Loucy (cell line): ENCODE measurements around the gene TPM2.

Experiments used
- EZH2phosphoT487 ChIP-seq: fragments of 200-600 bp; IDR thresholded peaks from 2 replicates; pipeline ENCODE4 v1.6.1; 2018; ENCODE audit warnings: antibody characterized with exemption, mild to moderate bottlenecking, moderate library complexity, borderline replicate concordance
- TF ChIP-seq, protein P1 (sequence below): fragments of 200-600 bp; sonication (generic); conservative IDR thresholded peaks from 2 replicates; pipeline ENCODE4 v1.5.1; 2014; ENCODE audit warnings: mild to moderate bottlenecking, antibody characterized with exemption, low read length

DNA sequence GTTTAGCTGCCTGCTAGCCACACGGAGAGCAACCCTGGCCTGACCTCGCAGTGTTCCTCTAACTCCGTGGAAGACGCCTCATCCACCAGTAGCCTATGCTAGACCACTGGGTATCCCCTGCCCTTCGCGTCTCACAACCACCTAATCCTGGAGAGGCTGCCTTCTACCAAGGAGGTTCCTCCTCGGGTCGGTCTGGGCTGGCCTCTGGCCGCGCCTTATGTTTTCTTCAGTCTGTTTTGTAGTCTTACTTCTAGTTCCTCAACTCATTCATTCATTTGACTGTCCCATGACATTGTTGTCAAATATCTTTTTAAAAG, 1.6 kb upstream of the TPM2 start:
- TF ChIP-seq, protein P1, sequence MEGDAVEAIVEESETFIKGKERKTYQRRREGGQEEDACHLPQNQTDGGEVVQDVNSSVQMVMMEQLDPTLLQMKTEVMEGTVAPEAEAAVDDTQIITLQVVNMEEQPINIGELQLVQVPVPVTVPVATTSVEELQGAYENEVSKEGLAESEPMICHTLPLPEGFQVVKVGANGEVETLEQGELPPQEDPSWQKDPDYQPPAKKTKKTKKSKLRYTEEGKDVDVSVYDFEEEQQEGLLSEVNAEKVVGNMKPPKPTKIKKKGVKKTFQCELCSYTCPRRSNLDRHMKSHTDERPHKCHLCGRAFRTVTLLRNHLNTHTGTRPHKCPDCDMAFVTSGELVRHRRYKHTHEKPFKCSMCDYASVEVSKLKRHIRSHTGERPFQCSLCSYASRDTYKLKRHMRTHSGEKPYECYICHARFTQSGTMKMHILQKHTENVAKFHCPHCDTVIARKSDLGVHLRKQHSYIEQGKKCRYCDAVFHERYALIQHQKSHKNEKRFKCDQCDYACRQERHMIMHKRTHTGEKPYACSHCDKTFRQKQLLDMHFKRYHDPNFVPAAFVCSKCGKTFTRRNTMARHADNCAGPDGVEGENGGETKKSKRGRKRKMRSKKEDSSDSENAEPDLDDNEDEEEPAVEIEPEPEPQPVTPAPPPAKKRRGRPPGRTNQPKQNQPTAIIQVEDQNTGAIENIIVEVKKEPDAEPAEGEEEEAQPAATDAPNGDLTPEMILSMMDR: no peak
- no peak for TF ChIP-seq EZH2phosphoT487
